BJ (cell line): ENCODE measurements around the gene TTC12. TPM values are rescaled to one million over a fixed set of nuclear protein-coding genes. Genes with fewer than 3 reads are reported as not detected.

Experiments
- CTCF ChIA-PET: fragments of 350-600 bp; formaldehyde crosslinking; extraction: SDS; loops from one replicate; lab custom pipeline; 2021; ENCODE audit warnings: antibody characterized with exemption, inconsistent platforms; lab: Yijun Ruan, JAX
- POLR2A ChIA-PET: fragments of 300-600 bp; sonication (Branson Sonifier 250); formaldehyde crosslinking; extraction: SDS; loops from one replicate; lab custom pipeline; 2021; ENCODE audit warnings: antibody characterized with exemption; lab: Charles Lee
- DNase-seq: peaks from one replicate; pipeline ENCODE4 v3.0.0-alpha.2; 2011; ENCODE audit warnings: low read depth
- H3K27me3 ChIP-seq: 2 replicates; pipeline ENCODE4 v1.6.0; 2011; ENCODE audit warnings: low read length; ENCODE audit not compliant: control insufficient read depth, insufficient read depth
- H3K36me3 ChIP-seq: 2 replicates; pipeline ENCODE4 v1.5.1; 2011; ENCODE audit warnings: low read length; ENCODE audit not compliant: control insufficient read depth, insufficient read depth
- H3K4me3 ChIP-seq: 2 replicates; pipeline ENCODE4 v1.5.1; 2011; ENCODE audit warnings: low read depth, mild to moderate bottlenecking, control low read depth, low read length
- polyA plus RNA-seq: library from polyadenylated mRNA; depleted of rRNA; stranded (reverse); fragments of >200 nt; gene quantifications from 2 replicates; pipeline ENCODE4 v1.2.3, GENCODE V29; 2011
- TF ChIP-seq, protein P1 (sequence below): IDR thresholded peaks from 2 replicates; pipeline ENCODE4 v1.5.1; 2011; ENCODE audit warnings: low read depth, mild to moderate bottlenecking, control low read depth, inconsistent platforms, low read length, moderate library complexity; ENCODE audit not compliant: insufficient read depth

Gene TTC12
- polyA plus RNA-seq, 1 experiment = 14.0 TPM

DNA sequence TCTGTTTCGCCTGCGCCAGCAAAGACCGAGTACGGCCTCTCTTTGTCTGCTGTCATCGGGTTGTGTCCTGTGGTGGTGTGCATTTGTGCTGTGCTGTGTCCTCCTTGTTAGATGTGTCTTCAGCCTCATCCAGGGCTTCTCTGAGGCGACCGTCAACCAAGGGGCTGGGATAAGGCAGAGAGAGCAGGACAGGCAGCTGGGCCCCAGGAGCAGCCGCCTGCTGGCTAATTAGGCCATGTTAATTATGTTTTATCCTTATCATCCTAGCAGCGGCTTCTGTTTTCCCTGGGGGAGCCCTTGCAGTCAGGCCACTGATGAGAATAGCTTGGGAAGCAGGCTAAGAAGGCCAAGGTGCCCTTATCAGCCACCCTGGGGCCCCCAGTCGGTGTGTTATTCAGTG, 40.7 kb upstream of the TTC12 start:
- Histone ChIP-seq H3K4me3 (no peak overlapping the region), H3K27me3 (no peaks in the 10 kb centered on the region), H3K36me3 (no peaks in the 10 kb centered on the region)
- CTCF ChIA-PET = no interaction called here
- TF ChIP-seq, protein P1, sequence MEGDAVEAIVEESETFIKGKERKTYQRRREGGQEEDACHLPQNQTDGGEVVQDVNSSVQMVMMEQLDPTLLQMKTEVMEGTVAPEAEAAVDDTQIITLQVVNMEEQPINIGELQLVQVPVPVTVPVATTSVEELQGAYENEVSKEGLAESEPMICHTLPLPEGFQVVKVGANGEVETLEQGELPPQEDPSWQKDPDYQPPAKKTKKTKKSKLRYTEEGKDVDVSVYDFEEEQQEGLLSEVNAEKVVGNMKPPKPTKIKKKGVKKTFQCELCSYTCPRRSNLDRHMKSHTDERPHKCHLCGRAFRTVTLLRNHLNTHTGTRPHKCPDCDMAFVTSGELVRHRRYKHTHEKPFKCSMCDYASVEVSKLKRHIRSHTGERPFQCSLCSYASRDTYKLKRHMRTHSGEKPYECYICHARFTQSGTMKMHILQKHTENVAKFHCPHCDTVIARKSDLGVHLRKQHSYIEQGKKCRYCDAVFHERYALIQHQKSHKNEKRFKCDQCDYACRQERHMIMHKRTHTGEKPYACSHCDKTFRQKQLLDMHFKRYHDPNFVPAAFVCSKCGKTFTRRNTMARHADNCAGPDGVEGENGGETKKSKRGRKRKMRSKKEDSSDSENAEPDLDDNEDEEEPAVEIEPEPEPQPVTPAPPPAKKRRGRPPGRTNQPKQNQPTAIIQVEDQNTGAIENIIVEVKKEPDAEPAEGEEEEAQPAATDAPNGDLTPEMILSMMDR = no peak
- no peak for DNase-seq
- POLR2A ChIA-PET = no interaction called here

DNA sequence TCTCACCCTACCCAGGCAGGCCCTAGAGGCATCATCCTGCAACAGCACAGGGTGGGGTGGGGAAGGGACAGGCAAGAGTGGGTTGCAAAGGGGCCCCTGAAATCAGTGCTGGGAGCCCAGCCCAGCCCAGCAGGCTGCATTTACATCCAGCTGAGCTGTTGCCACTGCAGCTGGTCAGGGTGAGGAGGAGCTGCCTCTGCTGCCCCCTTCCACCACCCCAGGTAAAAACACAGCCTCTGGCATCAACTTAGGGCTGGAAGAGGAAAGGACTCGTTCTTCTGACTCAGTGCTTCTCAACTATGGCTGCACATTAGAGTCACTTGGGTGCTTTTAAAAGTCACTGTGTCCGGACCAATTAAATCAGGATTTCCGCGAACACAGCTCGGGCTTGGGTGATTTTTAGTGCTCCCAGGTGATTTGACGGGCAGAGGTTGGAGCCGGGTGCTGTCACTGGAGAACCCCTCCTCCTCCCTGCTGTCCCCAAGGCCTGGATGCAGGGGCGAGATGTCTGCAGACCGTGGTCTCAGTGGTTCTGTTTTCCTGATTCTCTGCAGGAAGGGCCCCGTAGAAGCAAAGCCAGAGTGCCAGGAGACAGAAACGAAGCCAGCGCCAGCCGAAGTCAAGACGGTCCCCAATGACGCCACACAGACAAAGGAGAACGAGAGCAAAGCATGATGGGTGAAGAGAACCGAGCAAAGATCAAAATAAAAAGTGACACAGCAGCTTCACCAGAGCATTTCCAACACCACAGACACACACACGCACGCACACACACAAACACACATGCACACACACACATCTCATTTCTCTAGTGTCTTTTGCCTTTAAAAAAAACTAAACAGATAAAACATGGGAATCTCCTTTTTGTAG, 39.4 kb upstream of the TTC12 start:
- ChIA-PET CTCF (interaction anchor here (0.9 to 1.2 kb wide), 2 partner anchors 12 to 15 kb away, joined by 3 read pairs; no protein-coding TSS in a partner anchor), POLR2A (no interaction called here)
- Histone ChIP-seq H3K27me3 (no peaks in the 10 kb centered on the region), H3K36me3 (no peaks in the 10 kb centered on the region), H3K4me3 (no peak overlapping the region)
- TF ChIP-seq, protein P1 = no peak
- no peak for DNase-seq

DNA sequence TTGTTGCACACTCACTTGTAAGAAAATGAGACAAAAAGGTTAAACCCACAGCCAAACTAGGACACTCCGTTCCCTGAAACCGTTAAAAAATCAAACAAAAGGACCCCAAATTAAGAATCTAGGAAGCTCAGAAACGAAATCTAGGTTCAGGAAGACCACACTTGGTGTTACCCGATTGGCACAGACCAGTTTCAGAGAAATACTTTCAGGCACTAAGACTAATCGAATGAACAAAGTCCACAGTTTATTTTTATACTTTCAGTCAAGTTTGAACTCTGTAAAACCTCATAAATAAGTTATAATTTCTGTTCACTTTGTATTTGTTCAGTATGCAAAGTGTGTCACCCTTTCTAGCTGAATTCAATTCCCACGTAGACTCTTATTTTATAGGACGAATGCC, 38.8 kb upstream of the TTC12 start:
- ChIA-PET POLR2A (no interaction called here), CTCF (interaction anchor here (1.2 kb wide), 1 partner anchor 14 kb away, joined by 3 read pairs; no protein-coding TSS in a partner anchor)
- no peaks in the 10 kb centered on the region for H3K36me3 ChIP-seq
- no peak for DNase-seq
- TF ChIP-seq, protein P1 = no peak
- no peaks in the 10 kb centered on the region for H3K27me3 ChIP-seq
- H3K4me3 ChIP-seq = no peak overlapping the region

DNA sequence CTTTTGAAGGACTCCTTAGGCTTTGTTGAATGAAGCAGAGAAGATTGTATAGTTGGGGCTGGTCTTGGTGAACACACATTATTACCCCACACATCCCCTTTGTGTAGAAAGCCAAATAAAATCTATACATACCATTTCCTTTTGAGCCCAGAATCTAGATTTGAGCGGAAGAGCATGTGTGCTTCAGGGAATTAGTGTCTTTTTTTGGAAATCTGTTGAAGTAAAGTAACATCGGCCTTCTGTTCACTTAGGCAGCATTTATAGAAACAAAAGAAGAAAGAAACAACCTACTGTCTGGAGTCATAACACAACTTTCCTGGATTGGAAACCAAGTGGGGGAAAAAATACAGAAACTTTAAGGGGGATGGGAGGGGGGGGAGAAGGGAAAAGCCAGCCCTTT, 37.9 kb upstream of the TTC12 start:
- CTCF ChIA-PET = no interaction called here

DNA sequence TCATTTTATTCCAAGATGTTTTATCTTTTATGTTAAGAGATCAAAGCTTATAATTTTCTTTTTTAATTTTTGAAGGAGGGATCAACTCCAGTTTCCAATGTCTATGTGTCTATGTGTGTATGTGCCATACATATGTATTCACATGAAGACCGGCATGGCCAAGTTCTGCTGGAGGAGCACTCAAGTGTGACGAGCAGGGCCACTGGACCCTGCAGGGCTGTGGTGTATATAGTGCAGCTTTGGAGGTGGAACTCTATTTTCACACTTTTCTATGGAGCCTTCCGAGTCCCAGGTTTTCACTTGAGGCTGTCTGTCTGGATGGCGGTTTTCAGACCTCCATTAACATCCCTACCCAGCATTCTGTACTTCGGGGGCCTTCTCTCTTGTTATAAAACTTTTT, 36.5 kb upstream of the TTC12 start:
- POLR2A ChIA-PET = no interaction called here

More for the DNA sequence above, 37.9 kb upstream of the TTC12 start:
- H3K27me3 ChIP-seq = no peaks in the 10 kb centered on the region
- TF ChIP-seq, protein P1 = no peak
- DNase-seq = no peak
- H3K4me3 ChIP-seq = no peak overlapping the region
- no peaks in the 10 kb centered on the region for H3K36me3 ChIP-seq
- POLR2A ChIA-PET = no interaction called here

More for the DNA sequence above, 36.5 kb upstream of the TTC12 start:
- TF ChIP-seq, protein P1 = no peak
- no peak for DNase-seq
- Histone ChIP-seq H3K4me3 (no peak overlapping the region), H3K27me3 (no peaks in the 10 kb centered on the region; the same call in 1 of the 2 replicates), H3K36me3 (no peaks in the 10 kb centered on the region)
- CTCF ChIA-PET = interaction anchor here (1.7 kb wide), 1 partner anchor 12 kb away, joined by 4 read pairs; no protein-coding TSS in a partner anchor
